ENCODE results near the gene ZNF324B.

DNA sequence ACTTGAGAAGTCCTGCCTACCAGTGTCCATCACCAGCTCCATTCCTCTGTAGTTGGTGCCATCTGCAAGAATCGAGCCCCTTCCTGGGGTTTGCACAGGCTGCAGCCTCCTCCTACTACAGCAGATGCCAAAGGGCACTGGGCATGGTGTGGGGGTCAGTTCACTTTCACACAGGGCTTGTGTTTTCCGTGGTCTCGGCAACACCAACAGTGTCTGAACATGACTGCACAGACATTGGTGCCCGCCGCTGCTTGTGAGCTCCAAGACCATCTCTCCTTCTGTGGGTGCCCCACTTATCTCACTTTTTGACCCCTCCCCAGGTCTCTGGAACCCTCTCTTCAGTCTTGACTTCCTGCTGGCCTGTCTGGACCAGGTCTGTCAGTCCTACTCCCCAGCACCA is 40.0 kb downstream of the ZNF324B start:
- no peak for TF ChIP-seq POLR2A (IDR thresholded peaks at IDR 0.05)
- TF ChIP-seq, protein P1, sequence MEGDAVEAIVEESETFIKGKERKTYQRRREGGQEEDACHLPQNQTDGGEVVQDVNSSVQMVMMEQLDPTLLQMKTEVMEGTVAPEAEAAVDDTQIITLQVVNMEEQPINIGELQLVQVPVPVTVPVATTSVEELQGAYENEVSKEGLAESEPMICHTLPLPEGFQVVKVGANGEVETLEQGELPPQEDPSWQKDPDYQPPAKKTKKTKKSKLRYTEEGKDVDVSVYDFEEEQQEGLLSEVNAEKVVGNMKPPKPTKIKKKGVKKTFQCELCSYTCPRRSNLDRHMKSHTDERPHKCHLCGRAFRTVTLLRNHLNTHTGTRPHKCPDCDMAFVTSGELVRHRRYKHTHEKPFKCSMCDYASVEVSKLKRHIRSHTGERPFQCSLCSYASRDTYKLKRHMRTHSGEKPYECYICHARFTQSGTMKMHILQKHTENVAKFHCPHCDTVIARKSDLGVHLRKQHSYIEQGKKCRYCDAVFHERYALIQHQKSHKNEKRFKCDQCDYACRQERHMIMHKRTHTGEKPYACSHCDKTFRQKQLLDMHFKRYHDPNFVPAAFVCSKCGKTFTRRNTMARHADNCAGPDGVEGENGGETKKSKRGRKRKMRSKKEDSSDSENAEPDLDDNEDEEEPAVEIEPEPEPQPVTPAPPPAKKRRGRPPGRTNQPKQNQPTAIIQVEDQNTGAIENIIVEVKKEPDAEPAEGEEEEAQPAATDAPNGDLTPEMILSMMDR (IDR thresholded peaks at IDR 0.05): no peak

Measured in right lobe of liver (tissue), 4 donors.